Measurements from ENCODE around the gene KIRREL3.

The KIRREL3 gene

GRCh38 chr11:126720539-126721235 is 279.9 kb downstream of the KIRREL3 start:
- no peak for DNase-seq (ENCODE audit: low read depth)
- H3K4me3 ChIP-seq (ENCODE audit: low read length): no peak overlapping the region
- TF ChIP-seq CTCF (IDR thresholded peaks at IDR 0.05; ENCODE audit: insufficient read depth, low read depth, low read length, missing control alignments): no peak

GRCh38 chr11:126719740-126720139 is 280.8 kb downstream of the KIRREL3 start:
- H3K4me3 ChIP-seq (ENCODE audit: low read length): no peak overlapping the region
- TF ChIP-seq CTCF (IDR thresholded peaks at IDR 0.05; ENCODE audit: insufficient read depth, low read depth, low read length, missing control alignments): no peak

GRCh38 chr11:126718276-126718675 is 282.3 kb downstream of the KIRREL3 start:
- no peak for TF ChIP-seq CTCF (IDR thresholded peaks at IDR 0.05; ENCODE audit: insufficient read depth, low read depth, low read length, missing control alignments)
- H3K4me3 ChIP-seq (ENCODE audit: low read length): no peak overlapping the region
- DNase-seq (ENCODE audit: low read depth): no peak

More at GRCh38 chr11:126719740-126720139, 280.8 kb downstream of the KIRREL3 start:
- DNase-seq (ENCODE audit: low read depth): no peak

GRCh38 chr11:126716456-126717083 is 284.0 kb downstream of the KIRREL3 start:
- DNase-seq (ENCODE audit: low read depth): no peak
- TF ChIP-seq CTCF (IDR thresholded peaks at IDR 0.05; ENCODE audit: insufficient read depth, low read depth, low read length, missing control alignments): peak; percentile 35
- H3K4me3 ChIP-seq (ENCODE audit: low read length): no peak overlapping the region

GRCh38 chr11:126713806-126714205 is 286.8 kb downstream of the KIRREL3 start:
- no peak for DNase-seq (ENCODE audit: low read depth)
- no peak for TF ChIP-seq CTCF (IDR thresholded peaks at IDR 0.05; ENCODE audit: insufficient read depth, low read depth, low read length, missing control alignments)

GRCh38 chr11:126711977-126712625 is 288.5 kb downstream of the KIRREL3 start:
- no peak overlapping the region for H3K4me3 ChIP-seq (ENCODE audit: low read length)
- no peak for DNase-seq (ENCODE audit: low read depth)
- no peak for TF ChIP-seq CTCF (IDR thresholded peaks at IDR 0.05; ENCODE audit: insufficient read depth, low read depth, low read length, missing control alignments)

More at GRCh38 chr11:126713806-126714205, 286.8 kb downstream of the KIRREL3 start:
- no peak overlapping the region for H3K4me3 ChIP-seq (ENCODE audit: low read length)

Data from epithelial cell of esophagus (primary cell).